Stimulated activated CD4-positive, alpha-beta T cell treated with anti-CD3 and anti-CD28 coated beads, Interleukin-4, amount 100 ng/mL, for 1 hour (primary cell): ENCODE data around the gene GOLT1A.
A peak's percentile ranks its signal among the peaks of the same experiment; 100 is the strongest.

Experiments
- DNase-seq: peaks from one replicate; pipeline ENCODE4 v3.0.0-alpha.2; 2020

GOLT1A gene

GRCh38 chr1:204213668-204214662 lies at the start of gene GOLT1A:
Gene GOLT1A (minus strand): TSS chr1:204213988. CDS start chr1:204213906, 82 bp downstream.
- DNase-seq = peak; percentile 49

GRCh38 chr1:204263254-204263910 lies 49.6 kb upstream of the GOLT1A start:
- DNase-seq = no peak

- DNase-seq = no peak
Measured at GRCh38 chr1:204262506-204263253, 48.9 kb upstream of the GOLT1A start.

GRCh38 chr1:204261746-204262505 lies 48.1 kb upstream of the GOLT1A start:
- DNase-seq = no peak

GRCh38 chr1:204261266-204261665 lies 47.5 kb upstream of the GOLT1A start:
- DNase-seq = no peak

- DNase-seq = no peak
Measured at GRCh38 chr1:204260601-204261197, 46.9 kb upstream of the GOLT1A start.

- no peak for DNase-seq
Measured at GRCh38 chr1:204259782-204260181, 46.0 kb upstream of the GOLT1A start.

GRCh38 chr1:204259196-204259595 lies 45.4 kb upstream of the GOLT1A start:
- no peak for DNase-seq

- DNase-seq = peak; percentile 33
Measured at GRCh38 chr1:204258213-204259115, 44.7 kb upstream of the GOLT1A start.

GRCh38 chr1:204257446-204257845 lies 43.7 kb upstream of the GOLT1A start:
- DNase-seq = no peak

GRCh38 chr1:204256531-204256930 lies 42.7 kb upstream of the GOLT1A start:
- DNase-seq = no peak

- DNase-seq = no peak
Measured at GRCh38 chr1:204255966-204256365, 42.2 kb upstream of the GOLT1A start.

GRCh38 chr1:204255225-204255624 lies 41.4 kb upstream of the GOLT1A start:
- DNase-seq = no peak

- DNase-seq = no peak
Measured at GRCh38 chr1:204254031-204254661, 40.4 kb upstream of the GOLT1A start.

GRCh38 chr1:204251926-204252689 lies 38.3 kb upstream of the GOLT1A start:
- no peak for DNase-seq

GRCh38 chr1:204251286-204251685 lies 37.5 kb upstream of the GOLT1A start:
- DNase-seq = no peak

GRCh38 chr1:204250428-204251030 lies 36.7 kb upstream of the GOLT1A start:
- DNase-seq = no peak

- no peak for DNase-seq
Measured at GRCh38 chr1:204249736-204250427, 36.1 kb upstream of the GOLT1A start.

GRCh38 chr1:204248954-204249353 lies 35.2 kb upstream of the GOLT1A start:
- DNase-seq = no peak
